ENCODE data around the gene NACA.

NACA gene

DNA sequence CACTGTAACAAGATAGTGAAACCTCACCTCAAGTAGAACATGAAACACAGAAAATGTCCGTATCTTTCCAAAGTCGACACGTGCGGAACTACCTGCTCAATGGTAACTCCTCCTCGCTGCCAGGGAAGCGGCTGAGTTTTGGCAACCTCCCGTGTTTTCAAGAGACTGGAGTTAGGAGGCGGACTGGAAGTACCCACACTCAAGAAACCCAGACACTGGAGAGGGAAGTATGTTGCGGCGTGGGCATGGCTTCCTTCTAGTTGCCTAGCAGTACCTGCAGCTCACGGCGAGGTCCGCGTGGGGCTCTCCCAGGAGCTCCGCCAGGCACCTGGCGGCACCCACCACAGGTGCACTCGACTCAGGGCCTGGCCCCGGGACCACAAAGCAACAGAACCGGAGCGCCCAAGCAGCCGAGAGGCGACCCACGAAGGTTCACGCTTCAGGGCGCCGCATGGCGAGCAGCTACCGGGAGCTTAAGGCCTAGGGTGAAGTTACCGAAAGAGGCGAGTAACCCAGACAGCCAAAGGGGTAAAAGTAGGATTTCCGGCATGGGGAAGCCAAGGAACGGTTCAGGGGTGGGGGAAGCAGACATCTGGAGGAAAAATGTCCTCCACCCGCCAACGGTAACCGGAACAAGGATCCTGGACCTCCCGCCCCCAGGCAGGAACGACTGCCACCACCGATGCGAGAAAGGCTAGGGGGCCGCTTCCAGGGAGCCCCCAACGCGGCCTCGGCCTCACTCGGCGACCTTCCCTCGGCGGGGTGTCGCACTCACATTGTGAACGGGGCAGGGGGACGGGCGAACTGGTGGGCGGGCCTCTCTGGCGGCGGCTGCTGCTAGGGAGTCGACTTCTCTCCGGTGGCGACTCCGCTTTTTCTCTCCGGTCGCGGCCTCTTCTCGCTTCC is 37.6 kb downstream of the NACA start:
- peak; percentile 75 for DNase-seq

DNA sequence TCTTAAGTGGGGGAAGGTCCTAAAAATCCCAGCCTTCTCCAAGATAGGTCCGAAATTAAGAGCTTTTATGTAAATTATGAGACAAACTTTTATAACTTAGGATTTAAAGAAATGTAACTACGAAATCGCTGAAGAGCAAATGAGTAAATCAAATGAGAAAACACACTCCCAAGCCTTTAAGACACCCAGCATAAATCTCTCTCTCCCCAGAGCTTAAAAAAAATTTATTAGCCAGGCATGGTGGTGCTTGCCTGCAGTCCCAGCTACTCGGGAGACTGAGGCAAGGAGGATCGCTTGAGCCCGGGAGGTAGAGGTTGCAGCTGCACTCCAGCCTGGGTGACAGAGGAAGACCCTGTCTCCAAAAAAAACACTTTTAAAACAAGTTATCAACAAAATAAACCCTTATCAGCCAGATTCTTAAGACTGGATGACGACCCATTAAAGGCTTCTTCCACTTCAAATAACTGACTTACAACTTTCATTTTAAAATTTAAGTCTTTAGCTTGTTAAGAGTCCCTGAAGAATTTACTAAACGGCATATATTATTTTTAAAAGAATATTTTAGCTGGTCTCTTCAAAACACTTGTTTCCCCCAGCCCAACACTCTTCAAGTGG is 40.2 kb downstream of the NACA start:
- peak; percentile 42 for DNase-seq

DNA sequence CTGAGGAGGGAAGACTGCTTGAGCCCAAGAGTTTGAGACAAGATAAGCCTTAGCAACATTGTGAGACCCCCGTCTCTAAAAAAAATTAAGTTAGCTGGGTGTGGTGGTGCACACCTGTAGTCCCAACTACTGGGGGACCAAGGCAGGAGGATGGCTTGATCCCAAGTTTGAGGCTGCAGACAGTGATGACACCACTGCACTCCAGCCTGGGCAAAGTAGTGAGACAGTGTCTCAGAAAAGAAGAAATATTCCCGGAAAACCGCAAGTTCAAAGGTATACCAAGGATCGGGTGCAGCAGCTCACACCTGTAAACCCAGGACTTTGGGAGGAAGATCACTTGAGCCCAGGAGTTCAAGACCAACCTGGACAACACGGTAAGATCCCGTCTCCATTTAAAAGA is 42.8 kb downstream of the NACA start:
- no peak for DNase-seq

DNA sequence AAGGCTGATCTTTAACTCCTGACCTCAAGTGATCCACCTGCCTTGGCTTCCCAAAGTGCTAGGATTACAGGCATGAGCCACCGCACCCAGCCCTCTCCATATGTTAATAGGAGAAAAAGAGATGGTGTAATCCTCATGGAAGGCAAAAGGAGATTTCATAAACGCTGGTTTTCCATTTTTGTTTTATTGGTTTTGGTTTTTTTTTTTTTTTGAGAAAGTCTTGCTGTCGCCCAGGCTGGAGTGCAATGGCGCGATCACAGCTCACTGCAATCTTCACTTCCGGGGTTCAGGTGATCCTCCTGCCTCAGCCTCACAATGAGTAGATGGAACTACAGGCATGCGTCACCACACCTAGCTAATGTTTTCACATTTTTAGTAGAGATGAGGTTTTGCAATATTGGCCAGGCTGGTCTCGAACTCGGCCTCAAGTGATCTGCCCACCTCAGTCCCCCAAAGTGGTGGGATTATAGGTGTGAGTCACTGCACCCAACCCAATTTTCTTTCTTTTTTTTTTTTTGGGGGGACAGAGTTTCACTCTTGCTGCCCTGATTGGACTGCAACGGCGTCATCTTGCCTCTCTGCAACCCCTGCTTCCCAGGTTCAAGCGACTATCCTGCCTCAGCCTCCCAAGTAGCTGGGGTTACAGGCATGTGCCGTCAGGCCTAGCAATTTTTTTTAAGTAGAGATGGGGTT is 45.1 kb downstream of the NACA start:
- DNase-seq, result no peak

DNA sequence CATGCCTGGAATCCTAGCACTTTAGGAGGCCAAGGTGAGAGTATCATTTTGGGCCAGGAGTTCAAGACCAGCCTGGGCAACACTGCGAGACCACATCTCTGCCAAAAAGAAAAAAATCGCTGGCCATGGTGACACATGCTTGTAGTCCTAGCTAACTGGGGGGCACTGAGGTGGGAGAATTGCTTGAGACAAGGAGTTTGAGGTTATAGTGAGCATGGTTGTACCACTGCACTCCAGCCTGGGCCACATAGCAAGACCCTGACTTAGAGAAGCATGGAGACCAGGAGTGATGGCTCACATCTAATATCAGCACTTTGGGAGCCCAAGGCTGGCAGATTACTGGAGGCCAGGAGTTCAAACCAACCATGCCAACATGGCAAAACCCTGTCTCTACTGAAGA is 46.2 kb downstream of the NACA start:
- DNase-seq, result no peak

DNA sequence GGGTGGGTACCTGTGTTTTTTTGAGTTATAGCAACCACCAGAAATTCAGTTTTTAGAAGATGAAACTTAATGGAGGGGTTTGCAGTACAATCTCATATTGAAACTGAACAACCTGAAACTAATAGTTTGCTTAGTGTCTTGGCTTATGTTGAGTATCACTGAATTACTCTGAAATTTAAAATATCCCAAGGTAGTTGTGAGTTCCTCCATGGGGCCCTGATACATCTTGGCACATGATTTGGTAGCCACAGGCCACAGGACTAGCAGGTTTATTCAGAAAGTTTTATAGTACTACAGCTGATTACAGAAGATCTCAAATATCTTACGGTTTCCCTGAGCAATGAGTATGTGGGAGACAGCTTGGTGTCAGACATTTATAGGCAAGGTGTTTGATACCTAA is 47.4 kb downstream of the NACA start:
- no peak for DNase-seq

DNA sequence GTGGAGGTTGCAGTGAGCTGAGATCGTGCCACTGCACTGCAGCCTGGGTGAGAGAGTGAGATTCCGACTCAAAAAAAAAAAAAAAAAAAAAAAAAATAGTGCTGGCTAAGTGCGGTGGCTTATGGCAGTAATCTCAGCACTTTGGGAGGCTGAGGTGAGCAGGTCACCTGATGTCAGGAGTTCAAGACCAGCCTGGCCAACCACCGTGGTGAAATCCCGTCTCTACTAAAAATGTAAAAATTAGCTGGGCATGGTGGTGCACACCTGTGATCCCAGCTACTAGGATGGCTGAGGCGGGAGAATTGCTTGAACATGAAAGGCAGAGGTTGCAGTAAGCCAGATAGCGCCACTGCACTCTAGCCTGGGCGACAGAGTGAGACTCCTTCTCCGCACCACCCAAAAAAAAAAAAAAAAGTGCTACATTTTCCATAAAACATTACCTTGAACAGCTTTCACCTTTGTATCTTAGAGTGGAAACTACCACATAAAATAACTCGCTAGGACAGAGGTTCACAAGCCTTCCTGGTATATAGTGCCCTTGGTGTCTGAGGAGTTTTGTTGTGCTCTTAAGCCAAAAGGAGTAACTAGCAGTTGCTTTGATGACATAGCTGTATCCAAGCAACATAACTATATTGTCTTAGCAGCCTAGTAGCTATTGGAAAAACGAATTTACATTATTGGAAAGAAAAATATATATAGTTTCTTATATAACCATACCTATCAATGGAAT is 48.1 kb downstream of the NACA start:
- DNase-seq, result peak; percentile 34

DNA sequence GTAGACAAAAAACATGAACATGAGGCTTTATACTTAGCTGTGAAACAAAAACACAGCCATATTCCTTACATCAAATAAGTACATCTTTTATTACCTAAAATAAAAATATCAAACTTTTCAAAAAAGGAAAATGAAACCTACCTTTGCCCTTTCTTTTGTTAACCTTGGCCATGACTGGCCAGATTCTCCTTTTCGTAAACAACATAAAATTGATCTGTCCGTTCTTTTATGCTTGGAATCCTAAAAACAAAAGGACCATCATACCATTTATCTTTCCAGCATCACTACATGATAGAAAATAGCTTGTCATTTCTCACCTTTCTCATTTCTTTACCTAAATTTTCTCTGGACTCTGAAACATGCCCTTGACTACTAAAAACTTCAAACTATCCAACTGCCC is 53.5 kb downstream of the NACA start:
- no peak for DNase-seq

DNA sequence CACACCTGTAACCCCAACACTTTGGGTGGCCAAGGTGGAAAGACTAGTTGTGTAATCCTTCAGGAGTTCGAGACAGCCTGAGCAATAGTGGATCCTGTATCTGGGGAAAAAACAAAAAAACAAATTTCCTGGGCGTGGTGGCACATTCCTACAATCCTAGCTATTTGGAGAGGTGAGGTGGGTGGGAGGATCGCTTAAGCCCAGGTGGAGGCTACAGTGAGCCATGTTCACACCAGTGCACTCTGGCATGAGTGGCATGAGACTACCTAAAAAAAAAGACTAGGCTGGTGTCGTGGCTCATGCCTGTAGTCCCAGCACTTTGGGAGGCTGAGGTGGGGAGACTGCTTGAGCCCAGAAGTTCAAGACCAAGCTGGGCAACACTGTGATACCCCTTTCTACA is 54.3 kb downstream of the NACA start:
- no peak for DNase-seq

DNA sequence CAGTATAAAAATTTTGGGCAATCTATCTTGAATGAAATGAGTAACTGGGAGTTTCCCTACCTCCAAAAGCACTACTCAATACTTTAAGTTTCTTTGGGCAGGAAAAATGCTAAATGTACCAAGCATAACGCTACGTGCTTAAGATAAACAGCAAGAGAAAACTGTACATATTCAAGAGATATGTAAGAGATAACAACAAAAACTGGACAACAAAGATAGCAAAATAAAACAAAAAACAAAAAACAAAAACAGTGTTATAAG is 57.0 kb downstream of the NACA start:
- DNase-seq, result no peak

Measured in CD4-positive, alpha-beta T cell treated with Interleukin-17A for 1 hour (primary cell).